H1 (cell line): ENCODE results near the gene ZNF212.

Source experiments
- CTCF ChIP-seq, 3 experiments: IDR thresholded peaks; 1 replicate in 2 of 3; 2 replicates in 1 of 3; pipeline versions ENCODE4 v1.5.1 to v1.6.1; 2011; ENCODE audit warnings: low read length in 3 of 3, mild to moderate bottlenecking in 3 of 3, inconsistent platforms in 2 of 3, low read depth in 1 of 3, moderate library complexity in 1 of 3; ENCODE audit not compliant: insufficient read depth in 1 of 3; ENCODE audit errors: control extremely low read depth in 1 of 3
- E2F6 ChIP-seq: IDR thresholded peaks from 2 replicates; pipeline ENCODE4 v1.6.1; 2012; ENCODE audit warnings: inconsistent platforms
- JUND ChIP-seq: IDR thresholded peaks from 2 replicates; pipeline ENCODE4 v1.6.1; 2011; ENCODE audit warnings: mild to moderate bottlenecking, improper control_type of control experiment, low read length
- ZNF274 ChIP-seq: IDR thresholded peaks from 2 replicates; pipeline ENCODE4 v1.7.0; 2012; ENCODE audit warnings: low read length, borderline replicate concordance; ENCODE audit errors: extremely low read depth

- no peak for TF ChIP-seq E2F6
- no peak for TF ChIP-seq CTCF (IDR thresholded peaks at IDR 0.05; ENCODE audit: control extremely low read depth in 1 of 3, insufficient read depth in 1 of 3, low read depth in 1 of 3, low read length in 3 of 3)
- no peak for TF ChIP-seq JUND
- no peak for TF ChIP-seq ZNF274
Measured at GRCh38 chr7:149225106-149225505, 14.3 kb upstream of the ZNF212 start.
